NCI-H748 treated with DMSO at 0.1 percent for 48 hours (cell line): Measurements from ENCODE around the gene DUSP10.
A peak's percentile ranks its signal among the peaks of the same experiment; 100 is the strongest.

Experiments
- DNase-seq: peaks from one replicate; lab custom pipeline; 2025; lab: John Stamatoyannopoulos, UW

Gene DUSP10

GRCh38 chr1:221765527-221765926 is 23.6 kb upstream of the DUSP10 start:
- no peak for DNase-seq

GRCh38 chr1:221762121-221762520 is 20.2 kb upstream of the DUSP10 start:
- no peak for DNase-seq

DNA sequence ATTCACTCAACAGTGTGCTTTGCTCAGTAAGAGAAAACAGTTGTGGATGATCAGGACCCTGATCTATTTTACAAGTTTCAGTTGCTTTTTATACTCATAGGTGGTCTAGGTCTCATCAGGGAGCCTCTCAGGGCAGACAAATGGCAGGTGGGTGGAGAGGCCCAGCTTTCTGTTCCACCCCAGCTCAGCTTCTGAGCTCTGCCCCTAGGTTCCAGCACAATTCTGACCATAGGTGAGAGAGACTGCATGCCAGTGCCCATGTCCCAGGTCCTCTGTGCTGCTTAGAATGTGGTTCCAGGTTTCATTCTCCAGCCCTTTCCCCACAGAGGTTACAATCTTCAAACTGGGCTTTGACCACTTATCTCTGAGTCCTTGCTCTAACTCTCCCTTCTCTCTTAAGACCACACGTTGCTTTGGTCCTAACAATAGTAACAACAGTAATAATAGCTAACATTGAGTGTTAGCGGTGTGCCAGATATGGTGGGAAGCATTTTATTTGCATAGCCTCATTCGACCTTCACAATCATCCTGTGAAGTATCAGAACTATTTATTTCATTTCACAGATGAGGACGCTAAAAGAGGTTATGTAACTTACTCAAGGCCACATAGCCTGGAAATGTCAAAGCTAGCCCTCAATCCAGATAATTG is 19.6 kb upstream of the DUSP10 start:
- DNase-seq = no peak

GRCh38 chr1:221760911-221761310 is 19.0 kb upstream of the DUSP10 start:
- no peak for DNase-seq

DNA sequence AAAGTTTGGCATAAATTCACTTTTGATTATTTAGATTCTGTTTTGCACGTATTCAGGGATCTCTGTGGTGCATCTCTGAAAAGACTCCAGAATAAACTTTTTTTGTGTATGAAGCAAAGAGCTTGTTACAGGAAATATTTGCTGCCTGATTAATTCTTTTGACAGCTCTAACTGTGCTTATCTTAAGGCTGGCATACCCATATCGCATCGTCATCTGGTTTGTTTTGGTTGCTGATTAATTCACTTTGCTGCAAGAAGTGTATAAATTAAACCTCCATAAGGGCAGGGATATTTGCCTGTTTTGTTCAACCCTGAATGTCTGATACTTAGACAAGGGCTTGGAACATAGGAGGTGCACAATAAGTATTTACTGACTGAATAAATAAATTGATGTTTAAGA is 17.5 kb upstream of the DUSP10 start:
- DNase-seq = no peak

DNA sequence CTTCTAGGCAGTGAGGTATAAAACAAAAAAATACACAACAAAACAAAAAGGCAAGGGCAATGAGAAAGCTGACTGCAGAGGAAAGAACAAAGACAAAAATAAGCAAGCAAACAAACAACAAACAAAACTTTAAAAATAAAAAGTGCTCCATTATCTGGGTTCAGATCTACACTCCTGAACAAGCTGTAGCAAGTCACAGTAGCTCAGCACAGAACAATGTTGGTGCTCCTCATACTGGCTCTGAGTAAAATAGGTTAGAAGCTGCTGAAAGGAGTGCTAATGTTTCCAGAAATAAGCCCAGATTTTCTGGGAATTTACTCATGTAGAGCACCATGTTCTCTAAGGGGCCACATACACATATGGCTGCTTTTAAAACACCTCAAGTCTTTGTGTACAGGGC is 16.6 kb upstream of the DUSP10 start:
- DNase-seq = no peak

- no peak for DNase-seq
These were observed 15.1 kb upstream of the DUSP10 start for GRCh38 chr1:221756830-221757551.

DNA sequence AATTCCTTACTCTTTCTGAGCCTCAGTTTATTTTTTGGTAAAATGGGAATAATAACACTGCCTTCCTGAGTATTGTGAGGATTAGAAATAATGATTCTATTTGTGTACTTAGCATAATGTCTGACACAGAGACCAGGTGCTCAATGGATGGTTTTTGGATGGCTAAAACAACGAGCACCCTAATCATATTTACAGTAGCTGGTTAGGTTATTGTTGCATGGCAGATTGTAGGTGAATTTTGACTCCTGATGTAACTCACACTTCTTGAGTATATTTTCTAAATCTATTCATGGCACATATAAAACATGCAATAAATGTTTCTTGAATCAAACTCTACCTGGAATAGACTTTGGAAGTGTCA is 11.9 kb upstream of the DUSP10 start:
- no peak for DNase-seq

DNA sequence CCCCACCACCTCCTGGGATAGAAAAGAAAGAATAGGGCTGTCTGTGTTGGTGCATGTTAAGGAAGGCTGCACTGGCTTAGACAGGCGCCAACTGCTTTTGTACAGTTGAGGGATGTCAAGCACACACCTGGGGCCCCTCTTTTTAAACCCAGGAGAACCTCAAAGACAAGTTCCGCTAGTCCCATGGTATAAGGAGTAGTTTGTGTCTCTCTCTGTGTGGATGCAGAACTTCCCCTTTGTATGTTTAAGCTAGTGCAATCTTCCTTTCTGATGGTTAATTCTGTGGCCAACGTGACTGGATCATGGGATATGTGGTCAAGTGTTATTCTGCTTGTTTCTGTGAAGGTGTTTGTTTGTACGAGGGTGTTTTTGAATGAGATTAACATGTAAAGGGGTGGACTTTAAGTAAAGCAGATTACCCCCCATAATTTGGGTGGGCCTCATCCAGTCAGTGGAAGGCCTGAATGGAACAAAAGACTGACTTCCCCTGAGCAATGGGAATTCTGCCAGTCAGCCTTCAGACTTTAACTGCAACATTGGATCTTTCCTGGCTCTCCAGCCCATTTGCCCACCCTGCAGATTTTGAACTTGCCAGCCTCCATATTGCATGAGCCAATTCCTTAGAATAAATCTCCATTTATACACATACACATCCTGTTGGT is 9.5 kb upstream of the DUSP10 start:
- DNase-seq = no peak

- no peak for DNase-seq
These were observed 7.1 kb upstream of the DUSP10 start for GRCh38 chr1:221748981-221749380.

DNA sequence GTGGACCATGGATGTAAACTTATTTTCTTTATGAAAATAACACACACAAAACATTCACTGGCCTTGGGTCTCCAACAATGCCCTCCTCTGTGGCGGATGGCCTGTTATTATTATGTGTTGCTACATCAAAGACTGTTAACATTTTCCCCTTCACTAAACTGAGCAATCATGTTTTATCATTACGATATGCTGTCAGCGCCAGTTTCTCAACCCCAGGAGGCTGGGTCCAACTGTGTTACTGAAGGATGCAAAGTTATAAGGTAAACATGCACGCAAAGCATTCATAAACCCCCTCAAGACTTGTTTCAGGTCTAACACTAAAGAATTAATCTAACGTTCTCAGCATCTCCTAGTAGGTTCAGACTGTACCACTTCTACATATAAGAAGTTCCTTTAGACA is 6.0 kb upstream of the DUSP10 start:
- DNase-seq = no peak

GRCh38 chr1:221743416-221744208 is 1.7 kb upstream of the DUSP10 start:
- peak; percentile 21 for DNase-seq

DNA sequence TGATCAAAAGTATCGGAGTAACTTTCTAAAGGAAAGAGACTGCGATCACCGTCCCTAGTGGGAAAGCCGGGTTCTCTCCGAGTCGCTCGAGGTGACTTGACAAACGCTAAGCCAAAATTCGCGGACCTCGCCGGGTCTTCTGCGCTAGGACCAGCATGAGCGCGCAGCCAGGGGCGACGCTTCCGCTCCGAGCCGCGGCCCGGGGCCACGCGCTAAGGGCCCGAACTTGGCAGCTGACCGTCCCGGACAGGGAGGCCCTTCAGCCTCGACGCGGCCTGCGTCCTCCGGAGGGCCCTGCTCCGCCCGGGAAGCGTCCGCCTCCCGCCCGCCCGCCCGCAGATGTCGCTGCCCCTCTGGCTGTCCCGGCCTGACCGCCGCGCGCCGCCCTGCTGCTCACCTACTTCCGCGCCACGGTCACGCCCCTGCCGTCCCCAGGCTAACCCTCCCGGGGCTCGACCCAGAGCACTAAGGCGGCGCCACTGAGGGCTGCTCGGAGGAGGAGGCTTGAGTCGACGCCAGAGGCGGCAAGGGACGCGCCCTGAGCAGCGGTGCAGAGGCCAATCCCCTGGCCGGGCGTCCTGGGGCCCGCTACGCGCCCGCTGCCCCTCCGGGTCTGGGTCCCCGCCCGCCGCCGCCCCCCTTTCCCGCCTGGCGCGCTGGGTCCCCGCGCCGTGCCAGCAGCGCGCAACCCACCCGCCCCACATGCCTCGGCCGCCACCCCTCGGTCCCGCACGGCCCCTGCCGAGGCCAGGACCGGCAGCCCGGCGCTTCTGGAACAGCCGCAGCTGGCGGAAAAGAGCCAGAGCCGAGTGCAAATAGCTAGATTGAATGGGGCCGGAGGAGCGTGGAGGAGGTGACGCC is 896 bp upstream of the DUSP10 start:
- peak; percentile 40 for DNase-seq

- DNase-seq = no peak
These were observed 741 bp downstream of the DUSP10 start for GRCh38 chr1:221740993-221741702.

DNA sequence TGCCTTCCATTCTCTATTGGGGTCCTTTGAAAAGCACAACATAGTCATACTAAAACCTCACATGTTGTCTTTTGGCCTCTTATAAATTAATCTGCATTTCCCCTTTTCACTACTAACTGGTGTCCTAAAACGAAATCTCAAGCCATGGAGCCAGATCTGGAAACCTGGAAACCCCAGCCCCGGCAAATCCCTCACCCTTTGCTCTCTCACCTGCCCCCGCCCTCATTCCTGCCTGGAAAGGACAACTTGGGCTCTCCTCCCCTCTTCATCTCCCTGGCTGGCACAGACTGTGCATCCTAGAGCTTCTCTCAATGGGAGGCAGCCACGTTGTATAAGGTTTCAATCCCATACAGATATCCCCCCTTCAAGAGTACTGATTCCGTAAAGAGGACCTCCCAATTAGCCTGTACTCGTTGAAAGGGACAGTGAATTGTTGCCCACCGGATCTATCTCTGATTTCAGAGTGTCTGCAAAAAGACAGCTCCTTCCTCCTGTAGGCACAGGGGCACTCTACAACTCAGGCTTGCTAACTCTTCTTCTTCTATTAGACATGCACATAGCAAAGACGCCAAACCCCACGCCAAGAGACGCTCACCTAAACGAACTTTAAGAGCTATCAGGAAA is 1.4 kb downstream of the DUSP10 start:
- DNase-seq = no peak

GRCh38 chr1:221739677-221740025 is 2.2 kb downstream of the DUSP10 start:
- DNase-seq = no peak

- DNase-seq = no peak
These were observed 2.7 kb downstream of the DUSP10 start for GRCh38 chr1:221739018-221739676.

- no peak for DNase-seq
These were observed 5.2 kb downstream of the DUSP10 start for GRCh38 chr1:221736714-221737113.

DNA sequence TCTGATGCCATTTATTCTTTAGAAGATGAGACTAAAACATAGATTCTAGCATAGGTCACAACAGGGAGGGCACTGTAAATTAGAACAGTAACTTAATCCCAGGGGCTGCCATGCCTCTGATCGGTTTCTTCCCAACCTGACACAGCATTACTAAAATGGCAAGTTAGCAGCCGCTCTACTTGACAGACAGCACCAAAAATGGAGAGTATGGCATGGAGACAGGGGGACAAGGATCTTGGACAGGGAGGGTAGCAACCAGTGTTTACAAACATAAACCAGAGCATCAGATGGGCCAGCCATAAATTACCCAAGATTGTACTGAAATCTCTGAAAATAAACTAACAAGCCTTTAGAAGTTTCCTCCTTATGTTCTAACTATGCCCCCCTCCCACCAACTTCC is 5.9 kb downstream of the DUSP10 start:
- DNase-seq = no peak

- no peak for DNase-seq
These were observed 7.7 kb downstream of the DUSP10 start for GRCh38 chr1:221734187-221734586.
